CD4-positive, alpha-beta T cell treated with Interleukin-21 for 1 hour (primary cell): ENCODE data around the gene MAN1A2.
"Not testable (repeated sequence)": the region's sequence is repeated elsewhere in the genome, so short reads cannot be mapped to it uniquely, and the experiment has no call there.

Experiments
- DNase-seq: peaks from one replicate; pipeline ENCODE4 v3.0.0-alpha.2; 2020

MAN1A2 gene

GRCh38 chr1:117405042-117405441 lies 37.8 kb downstream of the MAN1A2 start:
- DNase-seq: no peak

GRCh38 chr1:117412472-117412871 lies 45.2 kb downstream of the MAN1A2 start:
- DNase-seq: no peak

GRCh38 chr1:117413412-117413811 lies 46.2 kb downstream of the MAN1A2 start:
- no peak for DNase-seq

GRCh38 chr1:117414943-117415342 lies 47.7 kb downstream of the MAN1A2 start:
- DNase-seq: no peak

GRCh38 chr1:117416004-117416403 lies 48.8 kb downstream of the MAN1A2 start:
- no peak for DNase-seq

GRCh38 chr1:117416546-117417125 lies 49.4 kb downstream of the MAN1A2 start:
- DNase-seq: no peak

- no peak for DNase-seq
Measured at GRCh38 chr1:117425050-117425734, 57.9 kb downstream of the MAN1A2 start.

GRCh38 chr1:117427297-117427696 lies 60.0 kb downstream of the MAN1A2 start:
- no peak for DNase-seq

GRCh38 chr1:117433943-117434342 lies 66.7 kb downstream of the MAN1A2 start:
- DNase-seq: no peak

GRCh38 chr1:117436513-117436912 lies 69.3 kb downstream of the MAN1A2 start:
- DNase-seq: no peak

- DNase-seq: no peak
Measured at GRCh38 chr1:117447661-117448060, 80.4 kb downstream of the MAN1A2 start.

- DNase-seq: no peak
Measured at GRCh38 chr1:117452216-117452615, 85.0 kb downstream of the MAN1A2 start.

GRCh38 chr1:117453958-117454357 lies 86.7 kb downstream of the MAN1A2 start:
- no peak for DNase-seq

GRCh38 chr1:117458410-117458809 lies 91.2 kb downstream of the MAN1A2 start:
- not testable (repeated sequence) for DNase-seq

GRCh38 chr1:117466761-117467160 lies 99.5 kb downstream of the MAN1A2 start:
- DNase-seq: no peak

- no peak for DNase-seq
Measured at GRCh38 chr1:117467336-117467735, 100.1 kb downstream of the MAN1A2 start.

- DNase-seq: no peak
Measured at GRCh38 chr1:117473063-117473462, 105.8 kb downstream of the MAN1A2 start.

GRCh38 chr1:117475495-117475894 lies 108.2 kb downstream of the MAN1A2 start:
- DNase-seq: not testable (repeated sequence)

- no peak for DNase-seq
Measured at GRCh38 chr1:117479086-117479485, 111.8 kb downstream of the MAN1A2 start.

GRCh38 chr1:117481410-117481809 lies 114.2 kb downstream of the MAN1A2 start:
- DNase-seq: no peak

GRCh38 chr1:117493906-117494305 lies 126.7 kb downstream of the MAN1A2 start:
- DNase-seq: no peak

GRCh38 chr1:117495068-117495467 lies 127.8 kb downstream of the MAN1A2 start:
- DNase-seq: no peak

GRCh38 chr1:117499071-117499470 lies 131.8 kb downstream of the MAN1A2 start:
- DNase-seq: no peak

- DNase-seq: no peak
Measured at GRCh38 chr1:117500584-117500983, 133.3 kb downstream of the MAN1A2 start.

- DNase-seq: no peak
Measured at GRCh38 chr1:117501281-117501680, 134.0 kb downstream of the MAN1A2 start.
